NCI-H146 treated with DMSO at 0.1 percent for 48 hours (cell line): Measurements from ENCODE around the gene POMP.
A peak's percentile ranks its signal among the peaks of the same experiment; 100 is the strongest.

Experiments
- DNase-seq: peaks from one replicate; lab custom pipeline; 2025; ENCODE audit not compliant: unreplicated experiment; lab: John Stamatoyannopoulos, UW

POMP gene

DNA sequence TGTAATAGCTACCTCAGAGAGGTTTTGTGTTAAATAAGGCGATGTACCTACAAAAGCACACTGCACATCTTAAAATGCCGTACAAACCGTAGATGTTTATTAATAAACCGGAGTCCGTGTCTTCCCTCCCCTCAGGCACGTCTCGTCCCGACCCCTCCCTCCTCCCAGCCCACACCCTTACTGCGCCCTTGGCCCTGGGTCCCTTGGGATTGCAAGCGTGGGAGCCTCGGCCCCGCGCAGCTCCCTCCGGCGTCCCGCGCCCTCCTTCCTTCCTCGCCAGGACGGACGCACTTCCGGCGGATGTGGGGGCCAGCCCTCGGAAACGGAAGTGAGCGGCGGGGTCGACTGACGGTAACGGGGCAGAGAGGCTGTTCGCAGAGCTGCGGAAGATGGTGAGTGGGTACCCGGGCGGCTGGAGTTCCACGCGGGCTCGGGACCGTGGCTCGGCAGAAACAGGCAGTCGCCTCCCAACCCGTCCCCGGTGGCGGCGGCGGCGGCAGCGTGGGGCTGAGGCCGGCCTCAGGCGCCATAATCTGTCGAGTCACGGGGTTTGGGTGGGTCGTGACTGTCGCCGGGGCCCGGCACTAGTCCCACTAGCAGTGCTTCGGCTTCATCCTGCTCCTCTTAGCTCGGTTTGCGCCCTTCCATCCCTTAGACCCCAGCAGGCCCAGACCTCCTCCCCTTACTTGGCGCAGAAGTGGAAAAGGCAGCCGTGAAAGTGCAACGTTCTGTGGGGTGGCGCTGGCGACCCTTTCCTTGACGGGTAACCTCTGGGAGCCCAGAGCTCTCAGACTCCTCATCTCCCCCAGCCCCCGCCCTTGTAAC, at the start of gene POMP:
POMP (plus strand) TSS at position 335 of the 825 bp plus-strand sequence; CDS start at position 390, 55 bp downstream.
- DNase-seq: peak; percentile 67

GRCh38 chr13:28609381-28609780, 49.5 kb upstream of the POMP start:
- DNase-seq: no peak

GRCh38 chr13:28609926-28610325, 49.0 kb upstream of the POMP start:
- no peak for DNase-seq

GRCh38 chr13:28610996-28611395, 47.9 kb upstream of the POMP start:
- no peak for DNase-seq

DNA sequence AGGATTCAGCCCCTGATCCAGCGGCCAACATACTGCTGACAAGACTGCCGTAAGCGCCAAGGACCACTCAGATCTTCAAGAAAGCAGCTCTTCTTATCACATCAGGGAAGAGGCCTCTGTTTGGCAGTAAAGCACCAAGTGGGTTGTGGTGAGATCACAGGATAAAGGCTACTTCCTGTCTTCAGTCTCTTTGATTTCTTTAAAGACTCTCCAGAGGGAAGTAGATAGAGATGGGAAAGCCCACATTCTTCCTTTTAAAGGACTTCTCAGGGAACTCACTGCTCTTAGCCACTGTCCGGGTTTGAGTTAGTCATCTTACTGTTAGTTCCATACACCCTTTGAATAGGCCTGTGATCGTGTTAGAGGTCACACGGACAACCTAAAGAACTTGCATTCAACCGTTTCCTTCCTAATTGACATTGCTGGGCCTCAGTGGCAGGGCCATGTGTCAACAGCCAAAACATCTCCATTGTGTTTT, 47.2 kb upstream of the POMP start:
- no peak for DNase-seq

GRCh38 chr13:28613562-28613961, 45.4 kb upstream of the POMP start:
- no peak for DNase-seq

DNA sequence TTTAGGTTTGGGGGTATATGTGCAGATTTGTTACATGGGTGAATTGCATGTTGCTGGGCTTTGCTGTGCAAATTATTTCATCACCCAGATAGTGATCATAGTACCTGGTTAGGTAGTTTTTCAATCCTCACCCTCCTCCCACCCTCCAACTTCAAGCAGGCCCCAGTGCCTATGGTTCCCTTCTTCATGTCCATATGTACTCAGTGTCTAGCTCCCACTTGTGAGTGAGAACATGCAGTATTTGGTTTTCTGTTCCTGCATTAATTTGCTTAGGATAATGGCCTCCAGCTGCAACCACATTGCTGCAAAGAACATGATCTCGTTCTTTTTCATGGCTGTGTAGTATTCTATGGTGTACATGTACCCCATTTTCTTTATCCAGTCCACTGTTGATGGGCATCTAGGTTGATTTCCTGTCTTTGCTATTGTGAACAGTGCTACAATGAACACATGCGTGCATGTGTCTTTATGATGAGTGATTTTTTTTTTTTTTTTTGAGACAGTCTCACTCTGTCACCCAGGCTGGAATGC, 42.9 kb upstream of the POMP start:
- no peak for DNase-seq

DNA sequence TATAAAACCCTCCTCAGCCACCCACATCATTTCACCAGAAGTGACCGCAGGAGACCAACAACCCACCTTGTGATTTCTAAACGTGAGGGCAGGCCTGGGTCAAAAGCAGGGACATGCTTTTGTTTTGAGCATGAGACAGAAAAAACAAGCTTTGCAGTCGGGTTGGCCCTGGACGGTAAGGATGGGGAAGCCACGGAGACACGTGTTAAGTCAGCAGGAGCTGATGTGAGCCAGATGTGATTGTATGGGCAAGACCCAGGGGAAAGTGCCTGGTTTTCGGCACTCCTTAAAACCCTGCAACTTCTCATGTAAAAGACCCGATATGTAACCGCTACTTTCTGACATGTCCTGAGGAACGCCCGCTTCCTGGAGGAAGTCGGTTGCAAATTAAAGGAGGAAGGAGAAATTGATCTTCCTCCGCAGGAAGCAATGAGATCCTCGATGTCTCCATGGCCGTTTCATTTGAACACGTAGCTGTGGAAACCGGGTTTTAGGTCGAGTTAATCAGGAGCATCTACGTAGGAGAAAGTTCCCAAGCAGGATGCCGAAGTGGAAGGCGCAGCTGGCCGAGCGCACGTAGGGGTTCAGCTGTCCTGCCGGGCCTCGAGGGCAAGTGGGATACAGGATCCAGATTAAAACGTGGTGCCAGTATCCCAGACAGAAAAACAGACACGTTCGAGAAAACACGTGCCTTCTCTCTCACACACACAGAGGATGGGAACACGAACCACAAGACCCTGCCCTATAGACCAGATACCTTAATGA, 40.5 kb upstream of the POMP start:
- DNase-seq: no peak

DNA sequence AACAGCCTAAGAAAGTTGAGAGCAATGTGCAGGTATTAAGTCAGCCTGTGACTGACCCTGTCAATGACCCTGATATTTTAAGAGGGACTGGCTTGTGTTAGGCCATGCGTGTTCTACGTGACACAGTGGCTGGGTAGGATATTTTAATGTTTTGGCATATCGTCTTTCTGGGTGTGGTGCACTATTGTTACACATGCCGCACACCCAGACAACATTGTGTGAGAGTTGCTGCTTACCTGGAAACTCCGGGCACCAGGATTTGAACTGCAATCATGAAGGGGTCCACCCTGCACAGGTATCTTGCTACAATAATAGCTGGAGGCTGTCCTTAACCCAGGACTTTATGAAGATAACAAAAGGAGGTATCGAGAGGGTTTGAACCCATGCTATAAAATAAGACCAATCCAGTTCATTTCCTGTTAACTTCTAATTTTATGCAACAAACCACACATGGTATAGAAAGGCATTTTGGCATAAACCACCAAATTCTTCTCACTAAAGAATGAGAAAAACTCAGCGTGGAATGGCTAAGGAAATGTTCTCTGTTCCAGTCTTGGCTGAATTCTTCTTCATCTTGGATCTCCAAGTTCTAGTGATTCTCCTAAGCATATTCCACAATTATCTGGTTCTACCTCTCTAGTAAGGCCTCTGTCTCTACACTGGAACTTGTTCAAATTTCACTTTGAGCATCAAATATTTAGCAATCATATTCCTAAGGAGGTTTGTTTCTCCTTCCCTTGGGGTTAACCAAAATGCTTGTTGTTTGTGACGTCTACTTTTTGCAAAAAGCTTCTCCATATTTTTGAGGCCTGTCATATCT, 38.7 kb upstream of the POMP start:
- DNase-seq: no peak

DNA sequence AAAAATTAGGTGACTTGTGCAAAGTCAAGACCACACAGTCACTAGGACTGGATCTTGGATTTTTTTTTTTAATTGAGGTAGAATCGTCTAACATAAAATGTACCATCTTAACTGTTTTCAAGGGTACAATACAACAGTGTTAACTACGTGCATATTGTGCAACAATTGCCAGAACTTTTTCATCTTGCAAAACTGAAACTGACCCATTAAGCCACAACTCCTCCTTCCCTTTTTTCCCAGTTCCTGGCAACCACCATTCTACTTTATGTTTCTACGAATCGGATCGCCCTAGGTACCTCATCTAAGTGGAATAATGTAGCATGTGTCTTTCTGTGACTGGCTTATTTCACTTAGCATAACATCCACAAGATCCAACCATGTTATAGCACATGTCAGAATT, 37.5 kb upstream of the POMP start:
- DNase-seq: no peak

GRCh38 chr13:28622286-28622685, 36.6 kb upstream of the POMP start:
- DNase-seq: no peak

DNA sequence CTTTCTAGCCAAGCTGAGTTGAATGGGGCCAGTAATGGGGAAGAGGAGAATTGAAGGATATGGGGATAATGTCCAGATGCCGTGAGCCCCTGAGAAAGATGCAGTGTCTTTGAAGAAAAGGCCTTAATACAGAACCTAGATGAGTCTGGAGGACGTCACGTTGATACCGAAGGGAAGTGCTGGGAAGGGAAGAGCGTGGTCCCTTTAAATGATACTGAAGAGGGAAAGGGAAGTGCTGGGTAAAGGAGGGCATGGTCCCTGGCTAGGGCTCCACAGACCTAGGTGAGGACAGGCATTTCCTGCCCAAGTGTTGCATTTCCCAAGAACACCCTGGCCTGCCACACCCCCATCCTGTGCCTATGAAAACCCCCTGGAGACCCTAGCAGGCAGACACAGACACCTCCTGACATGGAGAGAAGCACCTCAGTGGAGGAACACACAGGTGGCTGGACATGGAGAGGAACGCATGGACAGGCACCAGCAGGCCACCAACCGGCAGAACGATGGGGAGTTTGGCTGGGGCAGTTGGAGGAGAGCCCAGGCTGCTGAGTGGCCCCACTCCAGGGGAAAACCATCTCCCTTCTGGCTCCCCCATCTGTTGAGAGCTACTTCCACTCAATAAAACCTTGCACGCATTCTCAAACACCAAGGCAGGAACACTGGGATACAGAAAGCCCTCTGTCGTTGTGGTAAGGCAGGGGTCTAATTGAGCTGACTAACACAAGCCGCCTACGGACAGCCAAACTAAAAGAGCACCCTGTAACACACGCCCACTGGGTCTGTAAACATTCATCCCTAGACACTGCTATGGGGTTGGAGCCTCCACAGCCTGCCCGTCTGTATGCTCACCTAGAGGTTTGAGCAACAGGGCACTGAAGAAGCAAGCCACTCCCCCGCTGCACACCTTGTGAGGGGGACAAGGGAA, 34.9 kb upstream of the POMP start:
- no peak for DNase-seq

GRCh38 chr13:28624707-28625432, 34.1 kb upstream of the POMP start:
- DNase-seq: no peak

GRCh38 chr13:28626266-28626665, 32.7 kb upstream of the POMP start:
- DNase-seq: no peak

DNA sequence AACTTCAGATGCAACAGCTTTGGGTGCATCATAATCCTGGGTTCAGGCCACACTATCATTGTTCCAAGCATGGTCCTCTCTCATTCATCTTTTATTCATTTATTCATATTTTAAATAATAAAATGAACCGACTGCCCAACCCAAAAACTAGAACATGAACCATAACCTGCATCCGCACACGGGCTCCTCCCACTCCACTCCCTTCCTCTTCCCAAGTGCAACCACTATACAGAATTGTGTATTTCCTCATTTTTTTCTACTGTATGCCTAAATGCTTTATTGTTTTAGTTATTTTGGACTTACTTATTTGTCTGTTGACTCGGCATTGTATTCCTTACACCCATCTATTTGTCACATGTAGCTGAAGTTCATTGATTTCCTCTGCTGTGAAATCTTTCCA, 30.7 kb upstream of the POMP start:
- DNase-seq: no peak

GRCh38 chr13:28630869-28631268, 28.1 kb upstream of the POMP start:
- no peak for DNase-seq

- DNase-seq: no peak
Measured at GRCh38 chr13:28631801-28632200, 27.1 kb upstream of the POMP start.

DNA sequence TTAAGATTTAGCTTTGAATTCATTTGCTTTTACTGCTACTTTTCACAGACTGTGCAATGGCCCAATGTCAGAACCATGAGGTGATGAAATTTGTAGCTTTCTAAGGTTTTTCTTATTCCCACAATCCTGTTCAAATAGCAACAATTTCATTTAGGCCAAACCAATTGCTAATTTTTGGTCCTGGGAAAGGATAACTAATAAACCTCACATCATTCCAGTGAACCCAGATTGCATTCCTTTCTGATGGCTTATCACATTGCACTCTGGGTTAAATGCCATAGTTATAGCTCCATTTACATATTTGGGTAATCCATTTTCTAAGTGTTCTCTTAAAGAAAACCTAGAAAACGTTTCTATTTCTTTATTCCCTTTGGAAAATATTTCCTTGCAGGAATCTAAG, 22.9 kb upstream of the POMP start:
- no peak for DNase-seq

GRCh38 chr13:28636677-28637317, 22.1 kb upstream of the POMP start:
- peak; percentile 21 for DNase-seq
